SK-N-MC (cell line): ENCODE results near the gene FXYD1.

ENCODE experiments used
- EZH2 ChIP-seq: fragments of 200-600 bp; sonication (generic); IDR thresholded peaks from one replicate; pipeline ENCODE4 v1.6.1; 2017; ENCODE audit warnings: antibody characterized with exemption
- POLR2AphosphoS5 ChIP-seq: IDR thresholded peaks from 2 replicates; pipeline ENCODE4 v1.6.1; 2012; ENCODE audit warnings: mild to moderate bottlenecking, low read depth, low read length, borderline replicate concordance

- TF ChIP-seq EZH2 (no peak), POLR2AphosphoS5 (no peak)
Measured at GRCh38 chr19:35118268-35119020, 20.2 kb upstream of the FXYD1 start.
